Measurements from ENCODE around the gene ATG9B.
A peak's percentile ranks its signal among the peaks of the same experiment; 100 is the strongest.

Gene ATG9B

DNA sequence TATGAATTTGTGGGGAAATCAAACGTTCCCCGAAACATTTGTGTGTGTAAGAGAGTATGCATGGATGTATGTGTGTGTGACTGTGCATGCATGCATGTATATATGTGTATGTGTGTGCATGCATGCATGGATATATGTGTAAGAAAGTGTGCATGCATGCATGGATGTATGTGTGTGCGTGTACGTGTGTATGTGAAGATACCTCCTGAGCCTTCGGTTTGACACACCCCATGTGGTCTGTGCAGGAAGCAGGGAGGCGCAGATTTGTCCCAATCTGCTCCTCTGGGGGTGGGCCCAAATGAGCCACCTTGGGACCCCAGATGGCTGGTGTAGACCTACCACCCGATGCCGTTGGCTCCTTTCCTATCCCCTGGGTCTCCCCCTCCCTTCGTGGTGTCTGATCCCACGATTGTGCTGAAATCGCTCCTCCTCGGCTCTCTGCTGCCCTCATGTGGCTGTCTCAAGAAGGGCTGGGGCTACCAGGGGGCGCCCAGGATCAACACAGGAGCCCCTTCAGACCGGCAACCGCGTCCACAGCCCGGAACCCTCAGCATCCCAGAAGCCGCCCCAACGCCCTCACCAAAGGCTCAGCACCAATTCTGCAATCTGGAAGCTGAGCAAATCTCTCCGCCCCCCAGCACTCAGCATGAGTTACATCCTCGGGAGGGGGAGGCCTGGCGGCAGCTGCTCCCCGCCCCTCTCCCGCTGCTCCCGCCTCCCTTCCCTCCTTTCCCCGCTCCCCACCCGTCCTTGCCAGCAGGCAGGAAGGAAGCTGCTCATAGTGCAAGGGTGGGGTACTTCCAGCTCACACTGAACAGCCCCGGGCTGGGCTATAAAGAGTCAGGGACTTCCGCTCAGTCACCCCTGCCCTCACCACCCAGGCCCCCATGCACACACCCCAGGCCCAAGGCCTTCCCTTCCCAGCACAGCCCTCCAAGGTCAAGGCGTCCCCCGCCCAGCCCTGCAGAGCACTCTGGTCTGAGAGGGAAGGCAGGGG is 35.8 kb downstream of the ATG9B start:
- H3K4me3 Mint-ChIP-seq, result peak overlapping the region; percentile 39
- peak overlapping the region; percentile 1 for H3K27ac Mint-ChIP-seq
- H3K27me3 Mint-ChIP-seq, result peaks cover 66% of the 10 kb centered on the region
- peaks cover 5% of the 10 kb centered on the region for H3K36me3 Mint-ChIP-seq (ENCODE audit: low read depth)
- peaks cover 30% of the 10 kb centered on the region for H3K4me1 Mint-ChIP-seq (ENCODE audit: low read depth)
- H3K9me3 Mint-ChIP-seq, result peaks cover 20% of the 10 kb centered on the region
- intact Hi-C loops (cut with micrococcal nuclease), result loop anchor here (5.0 to 10.0 kb wide), 2 partner anchors 91 to 214 kb away; no protein-coding TSS in a partner anchor

DNA sequence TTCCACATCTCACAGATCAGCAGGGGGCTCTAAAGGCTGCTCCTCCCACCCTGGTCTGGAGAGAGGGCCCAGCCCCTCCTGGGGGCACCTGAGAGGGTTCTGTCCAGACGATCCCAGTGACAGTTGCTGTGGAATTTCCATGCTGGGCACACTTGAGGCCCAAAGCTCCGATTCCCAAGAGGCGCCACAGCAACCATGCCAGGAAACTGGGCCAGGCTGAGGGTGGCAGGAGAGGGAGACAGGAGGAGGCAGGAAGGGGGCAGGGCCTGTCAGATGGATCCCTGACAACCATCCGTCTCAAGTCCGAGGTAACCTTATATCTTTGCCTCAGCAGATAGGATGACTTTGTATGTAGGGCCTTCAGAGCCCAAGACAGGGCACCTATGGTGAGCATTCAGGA is 37.7 kb downstream of the ATG9B start:
- Mint-ChIP-seq H3K27me3 (peaks cover 82% of the 10 kb centered on the region), H3K9me3 (peaks cover 19% of the 10 kb centered on the region), H3K27ac (no peak overlapping the region), H3K4me3 (no peak overlapping the region), H3K4me1 (ENCODE audit: low read depth) (peaks cover 30% of the 10 kb centered on the region), H3K36me3 (ENCODE audit: low read depth) (peaks cover 5% of the 10 kb centered on the region)
- intact Hi-C loops (cut with micrococcal nuclease), result loop anchor here (5.0 to 10.0 kb wide), 2 partner anchors 89 to 212 kb away; no protein-coding TSS in a partner anchor

DNA sequence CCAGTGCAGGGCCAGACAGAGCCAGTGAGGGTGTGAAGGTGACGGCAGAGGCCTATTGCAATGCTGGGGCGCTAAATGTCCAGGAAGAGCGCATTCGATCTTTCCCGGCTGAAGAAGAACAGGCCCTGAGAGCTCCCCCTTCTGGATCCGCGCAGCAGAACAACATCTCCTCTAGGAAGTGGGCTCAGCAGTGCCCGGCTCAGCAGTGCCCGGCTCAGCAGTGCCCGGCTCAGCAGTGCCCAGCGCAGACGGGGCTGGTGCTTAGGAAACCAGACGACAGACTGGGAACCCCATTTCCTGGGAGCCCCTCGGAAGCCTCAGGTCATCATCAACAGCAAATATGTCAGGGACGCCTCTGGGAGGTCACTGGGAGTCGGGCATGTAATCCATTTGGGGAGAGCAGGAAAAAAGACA is 38.2 kb downstream of the ATG9B start:
- H3K27ac Mint-ChIP-seq, result no peak overlapping the region
- peaks cover 5% of the 10 kb centered on the region for H3K36me3 Mint-ChIP-seq (ENCODE audit: low read depth)
- intact Hi-C loops (cut with micrococcal nuclease), result loop anchor here (5.0 to 10.0 kb wide), 2 partner anchors 89 to 211 kb away; no protein-coding TSS in a partner anchor
- H3K9me3 Mint-ChIP-seq, result peaks cover 15% of the 10 kb centered on the region
- peaks cover 30% of the 10 kb centered on the region for H3K4me1 Mint-ChIP-seq (ENCODE audit: low read depth)
- peaks cover 83% of the 10 kb centered on the region for H3K27me3 Mint-ChIP-seq
- no peak overlapping the region for H3K4me3 Mint-ChIP-seq

DNA sequence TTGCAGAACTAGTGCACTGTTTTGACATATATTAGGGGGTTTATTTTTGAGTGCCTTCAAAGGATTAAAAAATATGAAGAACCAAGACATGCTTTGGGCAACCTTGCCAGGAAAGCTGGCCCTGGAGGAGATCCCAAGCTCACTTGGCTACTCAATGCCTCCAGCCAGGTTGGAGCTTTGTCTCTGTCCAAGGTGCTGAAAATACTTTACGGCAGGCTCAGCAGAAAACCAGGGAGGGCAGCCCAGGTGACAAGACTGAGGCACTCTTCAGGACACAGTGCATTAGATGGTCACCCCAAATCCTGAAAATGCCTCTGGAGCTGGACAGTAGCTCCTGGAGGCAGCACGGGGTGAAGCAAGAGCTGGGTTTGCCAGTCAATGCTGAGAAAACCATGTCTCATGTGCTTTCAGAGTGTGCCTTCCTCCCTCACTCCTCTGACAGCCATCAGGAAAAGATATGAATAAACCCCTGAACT is 40.4 kb downstream of the ATG9B start:
- peaks cover 20% of the 10 kb centered on the region for H3K4me1 Mint-ChIP-seq (ENCODE audit: low read depth)
- no peak overlapping the region for H3K4me3 Mint-ChIP-seq
- H3K27me3 Mint-ChIP-seq, result peaks cover 87% of the 10 kb centered on the region
- intact Hi-C loops (cut with micrococcal nuclease), result loop anchor here (10.0 kb wide), 1 partner anchor 209 kb away; no protein-coding TSS in a partner anchor
- no peak overlapping the region for H3K27ac Mint-ChIP-seq
- no peaks in the 10 kb centered on the region for H3K9me3 Mint-ChIP-seq
- H3K36me3 Mint-ChIP-seq (ENCODE audit: low read depth), result no peaks in the 10 kb centered on the region

DNA sequence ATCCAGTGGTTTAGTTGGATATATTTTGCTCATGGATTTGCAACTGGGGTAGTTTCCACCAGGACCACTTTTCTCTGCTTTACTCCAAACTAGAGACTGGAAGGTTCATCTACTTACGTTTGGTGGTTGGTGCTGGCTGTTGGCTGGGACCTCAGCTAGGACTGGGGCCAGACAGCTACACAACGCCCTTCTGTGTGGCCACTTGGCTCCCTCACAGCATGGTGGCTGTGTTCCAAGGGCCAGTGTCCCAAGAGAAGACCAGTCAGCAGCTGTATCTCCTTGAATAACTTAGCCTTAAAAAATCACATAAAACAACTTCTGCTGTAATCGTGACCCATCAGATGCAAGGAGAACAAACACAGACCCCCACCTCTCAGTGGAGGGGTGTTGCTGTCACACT is 41.9 kb downstream of the ATG9B start:
- Mint-ChIP-seq H3K4me1 (ENCODE audit: low read depth) (peaks cover 19% of the 10 kb centered on the region), H3K36me3 (ENCODE audit: low read depth) (no peaks in the 10 kb centered on the region), H3K27ac (no peak overlapping the region), H3K9me3 (no peaks in the 10 kb centered on the region), H3K27me3 (peaks cover 81% of the 10 kb centered on the region), H3K4me3 (no peak overlapping the region)
- intact Hi-C loops (cut with micrococcal nuclease), result loop anchor here (10.0 kb wide), 1 partner anchor 208 kb away; no protein-coding TSS in a partner anchor

DNA sequence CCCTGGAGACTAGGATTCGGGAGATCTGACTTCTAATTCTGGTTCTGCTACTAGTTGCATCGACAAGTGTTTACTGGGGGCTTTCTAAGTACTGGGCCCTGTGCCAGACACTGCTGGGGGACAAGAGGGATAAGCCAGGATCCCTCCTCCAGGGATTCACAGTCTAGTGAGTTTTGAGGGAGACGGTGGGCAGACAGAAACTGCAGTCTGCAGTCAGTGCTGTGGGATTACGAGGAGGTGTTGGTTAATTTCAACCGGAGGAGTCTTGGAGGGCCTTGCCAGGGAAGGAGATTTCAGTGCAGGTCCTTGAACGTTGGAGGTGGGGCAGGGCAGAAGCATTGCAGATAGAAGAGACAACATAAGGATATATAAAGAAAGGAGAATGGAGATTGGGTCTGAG is 42.6 kb downstream of the ATG9B start:
- H3K4me1 Mint-ChIP-seq (ENCODE audit: low read depth), result peaks cover 21% of the 10 kb centered on the region
- no peaks in the 10 kb centered on the region for H3K9me3 Mint-ChIP-seq
- H3K27me3 Mint-ChIP-seq, result peaks cover 81% of the 10 kb centered on the region
- no peaks in the 10 kb centered on the region for H3K36me3 Mint-ChIP-seq (ENCODE audit: low read depth)
- no peak overlapping the region for H3K27ac Mint-ChIP-seq
- H3K4me3 Mint-ChIP-seq, result no peak overlapping the region
- intact Hi-C loops (cut with micrococcal nuclease), result loop anchor here (10.0 kb wide), 1 partner anchor 207 kb away; no protein-coding TSS in a partner anchor

DNA sequence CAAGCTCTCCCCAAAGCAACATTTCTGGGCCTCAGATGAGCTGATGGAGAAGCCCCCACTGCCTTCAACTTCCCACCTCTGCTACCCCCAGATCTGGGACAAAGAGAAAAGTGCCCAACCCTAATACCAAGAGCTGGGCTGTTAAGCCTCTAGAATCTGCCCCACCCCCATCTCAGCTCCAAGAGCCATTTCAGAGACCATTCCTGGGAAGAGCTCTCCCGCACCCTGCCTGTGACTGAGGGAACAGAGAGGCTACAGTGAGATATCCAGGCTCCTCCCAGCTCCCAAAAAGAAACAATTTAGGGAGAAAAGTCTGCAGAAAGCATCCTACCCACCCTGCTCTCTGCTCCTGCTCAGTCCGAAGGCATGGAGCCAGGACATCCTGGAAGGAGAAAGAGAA is 43.6 kb downstream of the ATG9B start:
- Mint-ChIP-seq H3K4me1 (ENCODE audit: low read depth) (peaks cover 14% of the 10 kb centered on the region), H3K9me3 (no peaks in the 10 kb centered on the region), H3K4me3 (no peak overlapping the region), H3K36me3 (ENCODE audit: low read depth) (no peaks in the 10 kb centered on the region), H3K27ac (no peak overlapping the region), H3K27me3 (peaks cover 83% of the 10 kb centered on the region)
- intact Hi-C loops (cut with micrococcal nuclease), result loop anchor here (10.0 kb wide), 1 partner anchor 206 kb away; no protein-coding TSS in a partner anchor

DNA sequence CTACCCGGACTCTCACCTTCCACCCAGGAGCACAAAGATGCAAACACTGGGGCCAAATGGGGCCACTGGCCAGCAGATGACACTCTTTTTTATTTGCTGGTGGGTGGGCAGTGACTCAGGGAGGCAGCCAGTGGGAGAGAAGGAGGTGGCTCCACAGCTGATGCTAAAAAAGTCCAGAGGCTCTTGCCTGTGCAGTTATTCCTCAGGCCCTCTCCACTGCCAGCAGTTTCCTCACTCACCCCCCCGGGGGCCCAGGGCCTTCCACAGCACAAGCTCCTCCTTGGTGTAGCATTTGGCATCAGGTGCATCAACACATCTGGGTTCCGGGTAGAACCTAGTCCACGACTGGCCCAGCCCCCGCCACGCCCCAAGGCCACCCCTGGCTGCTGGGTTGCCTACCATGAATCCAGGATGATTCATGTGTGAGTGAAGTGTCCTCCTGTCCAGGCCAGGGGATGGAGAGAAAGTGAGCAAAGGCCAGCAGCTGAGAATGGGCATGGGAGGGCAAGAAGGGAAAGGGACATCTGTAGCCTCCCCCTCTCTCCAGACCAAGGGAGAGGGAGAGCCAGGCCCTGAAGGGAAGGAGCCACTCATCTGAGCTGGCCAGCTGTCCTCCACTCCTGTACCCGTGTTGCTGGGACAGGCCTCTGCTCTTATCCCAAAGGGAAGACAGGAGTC is 44.4 kb downstream of the ATG9B start:
- intact Hi-C loops (cut with micrococcal nuclease), result loop anchor here (10.0 kb wide), 1 partner anchor 205 kb away; no protein-coding TSS in a partner anchor
- Mint-ChIP-seq H3K27ac (no peak overlapping the region), H3K4me3 (no peak overlapping the region), H3K27me3 (peaks cover 84% of the 10 kb centered on the region), H3K36me3 (ENCODE audit: low read depth) (no peaks in the 10 kb centered on the region), H3K9me3 (no peaks in the 10 kb centered on the region), H3K4me1 (ENCODE audit: low read depth) (peaks cover 13% of the 10 kb centered on the region)

DNA sequence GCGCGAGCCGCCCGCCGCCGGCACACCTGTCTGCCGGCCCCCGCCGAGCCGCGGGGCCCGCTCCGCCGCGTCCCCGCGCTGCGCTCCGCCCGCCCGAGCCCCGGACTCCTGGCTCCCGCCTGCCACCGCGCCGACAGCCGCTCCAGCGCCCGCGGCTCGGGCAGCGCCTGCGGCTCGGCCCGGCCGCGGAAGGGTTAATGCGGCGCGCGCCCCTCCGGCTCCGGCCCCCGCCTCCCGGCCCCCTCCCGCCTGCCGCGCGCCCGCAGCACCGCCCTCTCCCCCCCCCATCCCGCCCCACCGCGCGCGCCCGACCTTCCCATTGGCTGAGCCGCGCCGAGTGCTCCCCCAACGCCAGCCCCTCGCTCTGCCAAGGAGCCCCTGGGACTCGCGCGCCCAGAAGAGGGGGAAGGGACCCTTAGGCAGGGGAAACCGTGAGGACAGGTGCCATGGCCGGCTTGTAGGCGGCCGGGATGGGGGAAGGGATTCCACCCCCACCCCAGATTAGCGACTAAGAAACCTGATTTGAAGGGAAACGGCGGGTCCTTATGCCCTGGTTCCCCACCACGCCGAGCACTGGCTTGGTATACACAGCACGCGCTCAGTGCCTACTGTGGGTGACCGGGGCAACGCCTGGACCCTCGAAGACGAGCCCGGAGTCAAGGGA is 46.0 kb downstream of the ATG9B start, which contains the start of gene KCNH2:
KCNH2 (minus strand) TSS at position 196 of the 664 bp plus-strand sequence. CDS start 408 bp downstream, outside the sequence.
- no peak within 1 kb of the TSS for H3K27ac Mint-ChIP-seq
- intact Hi-C loops (cut with micrococcal nuclease), result no loop called here
- H3K4me1 Mint-ChIP-seq (ENCODE audit: low read depth), result peaks cover 13% of the 10 kb centered on the region
- H3K27me3 Mint-ChIP-seq, result peaks cover 90% of the 10 kb centered on the region
- H3K36me3 Mint-ChIP-seq (ENCODE audit: low read depth), result no peaks in the 10 kb centered on the region
- H3K9me3 Mint-ChIP-seq, result no peaks in the 10 kb centered on the region
- H3K4me3 Mint-ChIP-seq, result peak within 1 kb of the TSS; percentile 51

DNA sequence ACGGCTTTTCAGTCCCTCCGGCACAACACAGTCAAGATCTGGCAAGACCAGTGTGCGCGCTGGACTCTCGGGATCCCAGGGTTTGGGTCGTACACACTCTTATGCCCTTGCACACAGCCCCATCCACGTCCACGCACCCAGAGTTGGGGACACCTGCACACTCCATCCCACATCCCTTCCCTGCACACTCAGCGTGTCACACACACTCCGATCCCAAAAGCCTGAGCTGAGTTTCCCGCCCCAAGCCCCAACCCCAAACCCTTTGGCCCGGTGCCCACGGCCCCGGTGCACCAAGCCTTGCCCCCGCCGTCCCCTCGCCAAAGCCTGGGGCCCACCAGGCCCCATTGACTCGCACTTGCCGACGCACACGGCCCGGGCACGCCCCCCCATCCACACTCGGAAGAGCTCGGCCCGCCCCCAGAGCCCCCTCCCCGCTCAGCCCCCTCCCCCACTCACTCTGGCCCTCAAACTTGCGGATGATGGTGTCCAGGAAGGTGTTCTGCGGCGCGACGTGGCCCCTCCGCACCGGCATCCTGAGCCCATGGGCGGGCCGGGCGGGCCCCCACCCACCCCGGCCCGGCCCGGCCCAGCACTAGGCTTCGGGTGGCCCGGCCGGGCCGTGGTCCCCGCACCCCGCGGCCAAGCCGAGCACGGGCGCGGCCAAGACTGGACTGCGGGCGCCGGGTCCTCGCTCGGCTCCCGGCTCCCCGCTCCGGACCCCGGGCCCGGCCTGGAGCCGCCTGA is 46.7 kb downstream of the ATG9B start:
- Mint-ChIP-seq H3K27ac (no peak overlapping the region), H3K9me3 (no peaks in the 10 kb centered on the region), H3K4me3 (peak overlapping the region; percentile 51), H3K4me1 (ENCODE audit: low read depth) (peaks cover 13% of the 10 kb centered on the region), H3K36me3 (ENCODE audit: low read depth) (no peaks in the 10 kb centered on the region), H3K27me3 (peaks cover 88% of the 10 kb centered on the region)
- intact Hi-C loops (cut with micrococcal nuclease), result no loop called here

DNA sequence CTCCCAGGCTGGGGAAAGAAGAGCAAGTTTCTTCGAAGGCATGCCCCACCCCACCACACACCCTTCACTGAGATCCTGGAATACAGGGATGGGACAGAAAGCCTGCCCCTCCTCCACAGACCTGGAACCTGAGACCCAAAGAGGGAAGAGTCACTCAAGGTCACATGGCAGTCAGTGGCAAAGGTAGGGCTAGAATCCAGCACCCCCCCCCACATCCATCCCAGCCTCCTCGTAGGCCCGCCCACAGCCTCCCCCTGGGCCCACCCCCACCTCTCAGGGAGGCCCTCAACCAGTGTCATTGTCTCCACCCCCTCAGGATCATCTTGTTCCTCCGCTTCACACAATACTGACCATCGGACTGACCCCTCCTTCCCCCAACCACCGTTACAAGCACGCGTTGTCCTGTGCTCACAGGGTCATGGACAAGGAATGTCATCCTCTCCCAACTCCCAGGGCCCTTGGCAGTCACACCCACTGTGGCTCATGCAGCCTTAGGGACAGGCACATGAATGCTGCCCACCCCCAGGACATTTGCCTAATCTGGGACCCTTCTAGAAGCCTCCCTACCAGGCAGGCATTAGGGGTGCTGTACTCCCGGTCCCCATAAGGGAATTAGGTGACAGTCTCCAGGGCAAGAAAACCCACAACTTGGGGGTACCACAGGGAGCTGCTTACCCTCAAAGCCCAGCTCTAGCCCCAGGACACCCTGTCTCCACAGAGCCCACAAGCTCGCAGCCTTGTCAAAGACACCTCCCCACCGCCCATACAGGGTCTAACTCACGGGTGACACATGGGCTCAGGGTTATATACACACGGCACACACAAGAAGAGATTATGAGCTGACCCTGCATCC is 47.5 kb downstream of the ATG9B start:
- intact Hi-C loops (cut with micrococcal nuclease), result no loop called here
- H3K9me3 Mint-ChIP-seq, result no peaks in the 10 kb centered on the region
- no peak overlapping the region for H3K27ac Mint-ChIP-seq
- no peak overlapping the region for H3K4me3 Mint-ChIP-seq
- no peaks in the 10 kb centered on the region for H3K36me3 Mint-ChIP-seq (ENCODE audit: low read depth)
- H3K27me3 Mint-ChIP-seq, result peaks cover 89% of the 10 kb centered on the region
- peaks cover 13% of the 10 kb centered on the region for H3K4me1 Mint-ChIP-seq (ENCODE audit: low read depth)
